ENCODE measurements around the gene ARID3C. TPM values are rescaled to one million over a fixed set of nuclear protein-coding genes. Genes with fewer than 3 reads are reported as not detected.

The ARID3C gene
- total and polyA plus RNA-seq, 2 experiments from 2014 or later: 0.49 TPM; not detected in 1

- ATAC-seq: peak; percentile 98
- peak; percentile 97 for DNase-seq (ENCODE audit: low spot score)
- H3K36me3 ChIP-seq (ENCODE audit: insufficient read depth): no peaks in the 10 kb centered on the region
- no peaks in the 10 kb centered on the region for H3K79me2 ChIP-seq (replicated peaks; ENCODE audit: insufficient read depth)
- H2AFZ ChIP-seq: no peak overlapping the region
- no peak overlapping the region for H3K27ac ChIP-seq (ENCODE audit: low read depth)
- no peaks in the 10 kb centered on the region for H3K4me1 ChIP-seq (ENCODE audit: insufficient read depth)
- Mint-ChIP-seq H3K4me3 (no peak overlapping the region), H3K36me3 (ENCODE audit: low read depth) (peaks cover 4% of the 10 kb centered on the region), H3K27me3 (ENCODE audit: insufficient read depth, low read depth, poor library complexity) (peaks cover 15% of the 10 kb centered on the region), H3K4me1 (peaks cover 3% of the 10 kb centered on the region; the same call in 2 of the 3 replicates), H3K9me3 (peaks cover 4% of the 10 kb centered on the region; the same call in 1 of the 3 replicates), H3K27ac (no peak overlapping the region)
- no peak overlapping the region for H3K4me3 ChIP-seq
- TF ChIP-seq POLR2AphosphoS5 (IDR thresholded peaks at IDR 0.05; ENCODE audit: low read depth) (no peak), STAT1 (IDR thresholded peaks at IDR 0.05; ENCODE audit: unreplicated experiment) (no peak), ETS1 (IDR thresholded peaks at IDR 0.05) (no peak), JUNB (IDR thresholded peaks at IDR 0.05; ENCODE audit: unreplicated experiment) (no peak), CREB1 (CRISPR knock-in tag; IDR thresholded peaks at IDR 0.05; ENCODE audit: low read depth) (0 out of 2 replicates have a peak, but pooled peaks have one; percentile 16), REST (IDR thresholded peaks at IDR 0.05; ENCODE audit: unreplicated experiment) (no peak), EZH2phosphoT487 (IDR thresholded peaks at IDR 0.05; ENCODE audit: unreplicated experiment) (no peak), EZH2 (IDR thresholded peaks at IDR 0.05; ENCODE audit: low read depth, unreplicated experiment) (no peak), CTCF (conservative IDR thresholded peaks at IDR 0.05; ENCODE audit: low read depth in 2 of 2) (peak; percentile 95 to 96)
- no peaks in the 10 kb centered on the region for H3K9me2 ChIP-seq (ENCODE audit: insufficient read depth)
- no peaks in the 10 kb centered on the region; the same call in 1 of the 2 replicates for H4K20me1 ChIP-seq (replicated peaks; ENCODE audit: insufficient read depth)
- no peak overlapping the region for H3K4me2 ChIP-seq
- H3K27me3 ChIP-seq (ENCODE audit: insufficient read depth): no peaks in the 10 kb centered on the region
- H3F3A ChIP-seq (replicated peaks; ENCODE audit: low read depth): no peaks in the 10 kb centered on the region
Measured at GRCh38 chr9:34675048-34675714, 46.3 kb upstream of the ARID3C start.

All from GM23338 (cell line).